Omental fat pad (tissue), 4 donors: ENCODE data around the gene MISP. TPM values are rescaled to one million over a fixed set of nuclear protein-coding genes. Genes with fewer than 3 reads are reported as not detected.
"Not testable (repeated sequence)": the region's sequence is repeated elsewhere in the genome, so short reads cannot be mapped to it uniquely, and the experiment has no call there.

ENCODE experiments used
- ATAC-seq: fragments of 150-250 bp; one replicate; pipeline ENCODE4 v1.9.1; 2016; ENCODE audit warnings: mild to moderate bottlenecking, moderate library complexity; ENCODE audit not compliant: low FRiP score
- DNase-seq: peaks from one replicate; pipeline ENCODE4 v3.0.0-alpha.2; 2019; ENCODE audit warnings: low spot score
- CTCF ChIP-seq, 3 donors: fragments of 450-650 bp; IDR thresholded peaks; one replicate each; pipeline ENCODE4 v1.5.1; 2016 to 2017; ENCODE audit warnings: antibody characterized with exemption in 3 of 3, mild to moderate bottlenecking in 3 of 3, moderate library complexity in 2 of 3
- total RNA-seq, 4 donors: library from RNA; depleted of rRNA; stranded (reverse); fragments of >200 nt; gene quantifications; one replicate each; pipeline ENCODE4 v1.1.0, GENCODE V29; 2016

Gene MISP
- 1 to 10 TPM in 3 of 4 donors, not detected in 1; 1.4 to 9.6 (median 3.2) TPM for total RNA-seq

- no peak for TF ChIP-seq CTCF (IDR thresholded peaks at IDR 0.05)
- peak; percentile 10 for ATAC-seq
- no peak for DNase-seq
Measured at GRCh38 chr19:750640-751423, at the start of gene MISP. TSS of gene MISP (plus strand) at chr19:751112. CDS start at chr19:756947, 5,835 bp downstream.

- DNase-seq, ATAC-seq: not testable (repeated sequence)
Measured at GRCh38 chr19:702847-703246, 48.1 kb upstream of the MISP start.

- DNase-seq (no peak), ATAC-seq (no peak)
- TF ChIP-seq CTCF (IDR thresholded peaks at IDR 0.05): no peak
Measured at GRCh38 chr19:703329-703650, 47.6 kb upstream of the MISP start.

GRCh38 chr19:703651-704446 is 47.1 kb upstream of the MISP start:
- peak; percentile 50 for ATAC-seq
- TF ChIP-seq CTCF (IDR thresholded peaks at IDR 0.05): no peak
- DNase-seq: peak; percentile 73

- ATAC-seq (no peak), DNase-seq (no peak)
- TF ChIP-seq CTCF (IDR thresholded peaks at IDR 0.05): no peak
Measured at GRCh38 chr19:704447-704741, 46.5 kb upstream of the MISP start.

- ATAC-seq (peak; percentile 58), DNase-seq (no peak)
- no peak for TF ChIP-seq CTCF (IDR thresholded peaks at IDR 0.05)
Measured at GRCh38 chr19:708154-709143, 42.5 kb upstream of the MISP start, which contains the start of gene PALM. TSS of gene PALM (plus strand) at chr19:708935. CDS start at chr19:709147, 212 bp downstream.
